Nephron (organoid): ENCODE data around the gene UBE4A.

ENCODE experiments used
- H3K27ac Mint-ChIP-seq, 3 experiments: 2 replicates each; pipeline ENCODE4 v1.8.0; 2020; ENCODE audit warnings: mixed read lengths in 3 of 3, mild to moderate bottlenecking in 2 of 3, moderate library complexity in 1 of 3
- H3K27me3 Mint-ChIP-seq: 2 replicates; pipeline ENCODE4 v1.8.0; 2021; ENCODE audit warnings: low read depth, mild to moderate bottlenecking, moderate library complexity, mixed read lengths
- H3K36me3 Mint-ChIP-seq: 2 replicates; pipeline ENCODE4 v1.8.0; 2020; ENCODE audit warnings: low read depth, mixed read lengths
- H3K4me1 Mint-ChIP-seq: 2 replicates; pipeline ENCODE4 v1.8.0; 2020; ENCODE audit warnings: mixed read lengths
- H3K4me3 Mint-ChIP-seq, 3 experiments: 2 replicates each; pipeline ENCODE4 v1.8.0; 2020; ENCODE audit warnings: mild to moderate bottlenecking in 3 of 3, mixed read lengths in 3 of 3, moderate library complexity in 2 of 3
- H3K9me3 Mint-ChIP-seq: 2 replicates; pipeline ENCODE4 v1.8.0; 2020; ENCODE audit warnings: mixed read lengths
- TF ChIP-seq, protein P1 (sequence below), 3 experiments: fragments of 200-600 bp; sonication (generic); IDR thresholded peaks; one replicate each; pipeline ENCODE4 v1.5.0; 2021; ENCODE audit warnings: antibody characterized with exemption in 3 of 3; ENCODE audit not compliant: unreplicated experiment in 3 of 3

The UBE4A gene

DNA sequence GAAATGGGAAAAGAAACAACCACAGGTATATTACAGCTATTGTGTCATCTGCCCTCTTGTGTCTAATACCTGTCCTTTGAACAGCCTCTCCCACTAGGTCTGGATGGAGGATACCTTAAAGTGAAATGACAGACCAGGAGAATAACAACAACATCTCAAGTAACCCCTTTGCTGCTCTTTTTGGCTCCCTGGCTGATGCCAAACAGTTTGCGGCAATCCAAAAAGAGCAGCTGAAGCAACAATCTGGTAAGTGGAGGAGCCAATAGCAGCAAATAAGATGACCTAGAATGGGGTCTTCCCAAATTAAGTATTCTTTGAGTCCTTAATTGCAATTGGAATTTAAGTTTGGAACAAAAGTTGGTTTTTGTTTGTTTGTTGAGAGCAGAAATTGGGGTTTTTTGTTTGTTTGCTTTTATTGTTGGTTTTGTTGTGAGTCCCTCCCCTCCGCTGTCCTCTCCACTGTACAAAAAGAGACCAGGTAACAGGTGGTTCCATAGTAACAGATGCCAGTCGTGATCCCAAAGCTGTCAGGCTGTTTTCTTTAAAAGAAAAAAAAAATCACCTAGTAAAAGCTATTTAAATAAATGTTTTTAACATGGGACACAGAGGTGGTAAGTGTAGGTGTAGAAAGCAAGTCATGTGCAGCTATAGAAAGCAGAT, 5.7 kb downstream of the UBE4A start:
- H3K27ac Mint-ChIP-seq, result no peak overlapping the region
- H3K27me3 Mint-ChIP-seq, result no peaks in the 10 kb centered on the region
- H3K36me3 Mint-ChIP-seq, result peaks cover 41% of the 10 kb centered on the region
- H3K9me3 Mint-ChIP-seq, result no peaks in the 10 kb centered on the region
- no peak overlapping the region for H3K4me3 Mint-ChIP-seq
- H3K4me1 Mint-ChIP-seq, result peaks cover 7% of the 10 kb centered on the region
- TF ChIP-seq, protein P1, sequence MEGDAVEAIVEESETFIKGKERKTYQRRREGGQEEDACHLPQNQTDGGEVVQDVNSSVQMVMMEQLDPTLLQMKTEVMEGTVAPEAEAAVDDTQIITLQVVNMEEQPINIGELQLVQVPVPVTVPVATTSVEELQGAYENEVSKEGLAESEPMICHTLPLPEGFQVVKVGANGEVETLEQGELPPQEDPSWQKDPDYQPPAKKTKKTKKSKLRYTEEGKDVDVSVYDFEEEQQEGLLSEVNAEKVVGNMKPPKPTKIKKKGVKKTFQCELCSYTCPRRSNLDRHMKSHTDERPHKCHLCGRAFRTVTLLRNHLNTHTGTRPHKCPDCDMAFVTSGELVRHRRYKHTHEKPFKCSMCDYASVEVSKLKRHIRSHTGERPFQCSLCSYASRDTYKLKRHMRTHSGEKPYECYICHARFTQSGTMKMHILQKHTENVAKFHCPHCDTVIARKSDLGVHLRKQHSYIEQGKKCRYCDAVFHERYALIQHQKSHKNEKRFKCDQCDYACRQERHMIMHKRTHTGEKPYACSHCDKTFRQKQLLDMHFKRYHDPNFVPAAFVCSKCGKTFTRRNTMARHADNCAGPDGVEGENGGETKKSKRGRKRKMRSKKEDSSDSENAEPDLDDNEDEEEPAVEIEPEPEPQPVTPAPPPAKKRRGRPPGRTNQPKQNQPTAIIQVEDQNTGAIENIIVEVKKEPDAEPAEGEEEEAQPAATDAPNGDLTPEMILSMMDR (IDR thresholded peaks at IDR 0.05; ENCODE audit: unreplicated experiment in 3 of 3), result no peak

DNA sequence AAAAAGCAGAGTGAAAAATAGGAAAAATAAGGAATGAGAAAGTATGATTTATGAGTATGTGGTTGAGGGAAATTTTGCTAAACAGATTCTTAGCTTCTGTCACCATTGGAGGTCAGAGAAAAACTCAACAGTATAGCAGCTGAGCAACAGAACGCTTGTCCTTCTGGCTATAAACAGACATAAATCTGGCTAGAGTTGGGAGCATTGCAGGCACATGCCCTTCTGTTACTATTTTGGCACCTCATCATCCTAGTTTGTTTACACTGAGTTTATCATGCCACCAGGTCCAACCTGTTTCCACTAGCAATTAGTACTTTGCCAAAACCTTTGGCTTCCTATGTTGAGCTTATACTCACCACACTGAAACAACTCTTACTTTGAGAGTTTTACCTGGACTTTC, 6.9 kb downstream of the UBE4A start:
- H3K4me1 Mint-ChIP-seq, result no peaks in the 10 kb centered on the region
- no peaks in the 10 kb centered on the region for H3K9me3 Mint-ChIP-seq
- TF ChIP-seq, protein P1 (IDR thresholded peaks at IDR 0.05; ENCODE audit: unreplicated experiment in 3 of 3), result no peak
- no peak overlapping the region for H3K4me3 Mint-ChIP-seq
- H3K36me3 Mint-ChIP-seq, result peaks cover 53% of the 10 kb centered on the region
- H3K27ac Mint-ChIP-seq, result no peak overlapping the region
- H3K27me3 Mint-ChIP-seq, result no peaks in the 10 kb centered on the region

DNA sequence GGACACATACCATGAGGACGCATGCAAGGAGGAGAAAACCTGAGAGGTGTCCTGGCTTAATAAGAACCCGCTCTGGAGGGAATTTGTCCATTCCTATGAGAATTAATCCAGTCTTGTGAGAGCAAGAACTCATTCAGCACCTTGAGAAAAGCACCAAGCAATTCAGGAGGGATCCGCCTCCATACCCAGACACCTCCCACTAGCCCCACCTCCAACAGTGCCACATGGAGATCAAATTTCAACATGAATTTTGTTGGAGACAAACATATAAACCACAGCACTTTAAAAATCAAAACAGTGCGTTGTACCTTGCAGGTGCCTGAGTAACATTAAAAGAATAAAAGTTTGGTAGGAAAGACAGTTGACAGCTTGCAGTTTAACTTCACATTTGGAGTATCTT, 11.4 kb downstream of the UBE4A start:
- no peaks in the 10 kb centered on the region for H3K9me3 Mint-ChIP-seq
- no peaks in the 10 kb centered on the region for H3K4me1 Mint-ChIP-seq
- H3K27me3 Mint-ChIP-seq, result no peaks in the 10 kb centered on the region
- no peak overlapping the region for H3K4me3 Mint-ChIP-seq
- TF ChIP-seq, protein P1 (IDR thresholded peaks at IDR 0.05; ENCODE audit: unreplicated experiment in 3 of 3), result no peak
- H3K36me3 Mint-ChIP-seq, result peaks cover 85% of the 10 kb centered on the region
- H3K27ac Mint-ChIP-seq, result no peak overlapping the region

DNA sequence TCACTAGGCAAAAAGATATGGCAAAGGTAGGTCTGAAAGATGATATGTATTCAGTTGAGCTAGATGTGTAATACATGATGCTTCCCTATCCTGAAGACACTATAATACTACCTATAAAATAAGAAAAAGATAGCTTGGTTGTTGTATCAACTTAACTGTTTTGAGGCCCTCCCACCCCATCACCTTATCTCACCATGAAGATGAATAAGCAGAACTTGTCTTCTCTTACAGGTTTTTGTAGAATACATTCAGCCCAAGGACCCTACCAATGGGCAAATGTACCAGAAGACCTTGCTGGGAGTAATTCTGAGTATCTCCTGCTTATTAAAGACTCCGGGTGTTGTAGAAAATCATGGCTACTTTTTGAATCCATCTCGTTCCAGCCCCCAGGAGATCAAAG, 13.9 kb downstream of the UBE4A start:
- Mint-ChIP-seq H3K36me3 (peaks cover 84% of the 10 kb centered on the region), H3K4me1 (no peaks in the 10 kb centered on the region), H3K9me3 (no peaks in the 10 kb centered on the region), H3K27me3 (no peaks in the 10 kb centered on the region), H3K4me3 (no peak overlapping the region), H3K27ac (no peak overlapping the region)
- TF ChIP-seq, protein P1 (IDR thresholded peaks at IDR 0.05; ENCODE audit: unreplicated experiment in 3 of 3), result no peak

DNA sequence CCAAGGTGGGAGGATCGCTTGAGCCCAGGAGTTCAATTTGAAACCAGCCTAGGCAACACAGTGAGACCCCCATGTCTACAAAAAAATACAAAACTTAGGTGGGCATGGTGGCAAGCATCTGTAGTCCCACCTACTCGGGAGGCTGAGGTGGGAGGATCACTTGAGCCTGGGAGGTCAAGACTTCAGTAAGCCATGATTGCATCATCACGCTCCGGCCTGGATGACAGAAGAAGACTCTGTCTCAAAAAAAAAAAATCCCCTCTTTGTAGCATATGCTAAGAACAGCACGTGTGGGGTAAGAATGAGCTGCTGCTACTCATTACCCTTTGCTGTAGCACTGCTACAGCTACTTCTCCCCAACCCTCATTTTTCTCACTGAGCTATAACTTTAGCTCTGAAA, 14.5 kb downstream of the UBE4A start:
- Mint-ChIP-seq H3K9me3 (no peaks in the 10 kb centered on the region), H3K27ac (no peak overlapping the region), H3K27me3 (no peaks in the 10 kb centered on the region), H3K4me1 (no peaks in the 10 kb centered on the region), H3K36me3 (peaks cover 81% of the 10 kb centered on the region), H3K4me3 (no peak overlapping the region)
- TF ChIP-seq, protein P1 (IDR thresholded peaks at IDR 0.05; ENCODE audit: unreplicated experiment in 3 of 3), result no peak

DNA sequence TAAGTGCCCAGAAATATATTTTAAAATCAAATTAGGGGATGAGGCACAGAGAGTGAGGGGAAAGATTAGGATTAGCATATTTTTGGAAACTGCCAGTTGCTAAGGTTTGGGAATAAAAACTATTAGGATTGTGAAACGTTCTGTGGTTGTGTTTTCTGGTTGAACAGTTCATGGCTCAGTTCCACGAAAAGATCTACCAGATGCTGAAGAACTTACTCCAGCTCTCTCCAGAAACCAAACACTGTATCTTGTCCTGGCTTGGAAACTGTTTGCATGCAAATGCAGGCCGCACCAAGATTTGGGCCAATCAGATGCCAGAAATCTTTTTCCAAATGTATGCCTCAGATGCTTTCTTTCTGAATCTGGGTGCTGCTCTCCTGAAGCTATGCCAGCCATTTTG, 15.3 kb downstream of the UBE4A start:
- no peak overlapping the region for H3K27ac Mint-ChIP-seq
- H3K4me1 Mint-ChIP-seq, result no peaks in the 10 kb centered on the region
- H3K36me3 Mint-ChIP-seq, result peaks cover 76% of the 10 kb centered on the region
- no peaks in the 10 kb centered on the region for H3K27me3 Mint-ChIP-seq
- H3K9me3 Mint-ChIP-seq, result no peaks in the 10 kb centered on the region
- TF ChIP-seq, protein P1 (IDR thresholded peaks at IDR 0.05; ENCODE audit: unreplicated experiment in 3 of 3), result no peak
- no peak overlapping the region for H3K4me3 Mint-ChIP-seq
